HepG2 (cell line): Measurements from ENCODE around the gene CLASP2. TPM values are rescaled to one million over a fixed set of nuclear protein-coding genes. Genes with fewer than 3 reads are reported as not detected.

Source experiments
- ATAC-seq: fragments of 200-7000 bp; cut with Tn5 transposase; 3 replicates; pipeline ENCODE4 v1.9.1; 2020; ENCODE audit warnings: mild to moderate bottlenecking, moderate library complexity
- BruUV-seq: library from RNA; stranded (reverse); fragments of 400-500 nt; replicated peaks from 2 replicates; lab custom pipeline; 2021; lab: Mats Ljungman, UMichigan
- CTCF ChIA-PET: fragments of 300-600 bp; formaldehyde crosslinking; extraction: SDS; loops from one replicate; lab custom pipeline; 2021; ENCODE audit warnings: low total read pairs, inconsistent platforms, low intra/inter-chr PET ratio; lab: Yijun Ruan, JAX
- POLR2A ChIA-PET: fragments of 350-600 bp; sonication (Branson Sonifier 250); formaldehyde crosslinking; loops from one replicate; lab custom pipeline; 2020; ENCODE audit warnings: antibody characterized with exemption, inconsistent platforms; lab: Yijun Ruan, JAX
- DNase-seq: peaks from one replicate; pipeline ENCODE4 v3.0.0-alpha.2; 2015; ENCODE audit warnings: low spot score
- FAIRE-seq: peaks from 3 replicates; lab custom pipeline; 2011; peaks lifted over from hg19 to GRCh38; lab: Jason Lieb, UNC
- H2AFZ ChIP-seq: one replicate; pipeline ENCODE4 v1.6.1; 2011; ENCODE audit warnings: low read length, inconsistent platforms
- H3K27ac ChIP-seq: fragments of 300-600 bp; 3 replicates; pipeline ENCODE4 v1.8.0; 2011; ENCODE audit warnings: mixed run types, mild to moderate bottlenecking, mixed read lengths, low read length, inconsistent platforms; ENCODE audit not compliant: insufficient read depth; ENCODE audit errors: extremely low read length
- H3K27me3 ChIP-seq, 2 experiments: fragments of 200-600 bp in 1 of 2; 2 replicates in 1 of 2; 3 replicates in 1 of 2; pipeline versions ENCODE4 v1.6.0 to v1.8.0; 2011; ENCODE audit warnings: low read length in 2 of 2, mild to moderate bottlenecking in 2 of 2, moderate library complexity in 2 of 2, inconsistent platforms in 1 of 2; ENCODE audit not compliant: insufficient read depth in 2 of 2, control insufficient read depth in 1 of 2
- H3K36me3 ChIP-seq, 2 experiments: fragments of 200-600 bp in 1 of 2; replicated peaks in 1 of 2; 2 replicates in 1 of 2; 3 replicates in 1 of 2; pipeline versions ENCODE4 v1.5.1 to v1.8.0; 2011; ENCODE audit warnings: low read length in 2 of 2, inconsistent platforms in 1 of 2; ENCODE audit not compliant: insufficient read depth in 2 of 2, control insufficient read depth in 1 of 2
- H3K4me1 ChIP-seq: 2 replicates; pipeline ENCODE4 v1.5.1; 2012; ENCODE audit warnings: low read length, inconsistent platforms; ENCODE audit not compliant: insufficient read depth
- H3K4me2 ChIP-seq: 2 replicates; pipeline ENCODE4 v1.6.0; 2011; ENCODE audit warnings: low read depth, low read length, inconsistent platforms
- H3K4me3 ChIP-seq, 3 experiments: fragments of 200-600 bp in 1 of 3; sonication (generic), shearing (Covaris generic) in 1 of 3; replicated peaks in 1 of 3; 2 replicates each; pipeline ENCODE4 v1.5.1; 2011 to 2016; ENCODE audit warnings: low read length in 3 of 3, inconsistent platforms in 2 of 3, low read depth in 2 of 3, mild to moderate bottlenecking in 2 of 3, control low read depth in 1 of 3, mixed read lengths in 1 of 3; ENCODE audit not compliant: insufficient read depth in 1 of 3
- H3K79me2 ChIP-seq: one replicate; pipeline ENCODE4 v1.6.1; 2011; ENCODE audit warnings: low read length, inconsistent platforms; ENCODE audit not compliant: insufficient read depth
- H3K9ac ChIP-seq: 2 replicates; pipeline ENCODE4 v1.6.0; 2011; ENCODE audit warnings: mild to moderate bottlenecking, low read depth, low read length, inconsistent platforms; ENCODE audit not compliant: insufficient read depth
- H3K9me3 ChIP-seq: 2 replicates; pipeline ENCODE4 v1.5.1; 2012; ENCODE audit warnings: mild to moderate bottlenecking, low read length
- H4K20me1 ChIP-seq: 2 replicates; pipeline ENCODE4 v1.6.0; 2011; ENCODE audit warnings: inconsistent platforms, mild to moderate bottlenecking, low read length, moderate library complexity; ENCODE audit not compliant: insufficient read depth
- ASH2L ChIP-seq: fragments of 300-600, 200-600 bp; sonication (generic); IDR thresholded peaks from 2 replicates; pipeline ENCODE4 v1.7.0; 2017; ENCODE audit warnings: low read depth, mild to moderate bottlenecking, moderate library complexity, mixed read lengths, low read length; ENCODE audit not compliant: insufficient read length
- ESRRA ChIP-seq: sonication (generic); formaldehyde crosslinking; IDR thresholded peaks from 2 replicates; pipeline ENCODE4 v1.5.1; 2020; ENCODE audit warnings: mild to moderate bottlenecking, low read depth, missing genetic modification reagents
- HDAC2 ChIP-seq: sonication (generic); formaldehyde crosslinking; IDR thresholded peaks from 2 replicates; pipeline ENCODE4 v1.4.0; 2020; ENCODE audit warnings: missing genetic modification reagents
- MAFK ChIP-seq, 2 experiments: IDR thresholded peaks in 1 of 2; conservative IDR thresholded peaks in 1 of 2; 2 replicates each; pipeline ENCODE4 v1.6.1; 2011; ENCODE audit warnings: improper control_type of control experiment in 2 of 2, low read length in 2 of 2
- NFE2L2 ChIP-seq: fragments of 150-350 bp; IDR thresholded peaks from 2 replicates; pipeline ENCODE4 v1.6.1; 2014; ENCODE audit warnings: low read length
- RORA ChIP-seq: sonication (generic); formaldehyde crosslinking; IDR thresholded peaks from 2 replicates; pipeline ENCODE4 v1.5.0; 2020; ENCODE audit warnings: mild to moderate bottlenecking, missing genetic modification reagents, moderate library complexity
- SRSF9 ChIP-seq: fragments of 200-400 bp; formaldehyde crosslinking; IDR thresholded peaks from 2 replicates; pipeline ENCODE4 v1.6.1; 2018; ENCODE audit warnings: borderline replicate concordance, mild to moderate bottlenecking, low read depth, low read length; ENCODE audit not compliant: insufficient read depth, poor library complexity, severe bottlenecking
- XBP1 ChIP-seq: sonication (generic); formaldehyde crosslinking; IDR thresholded peaks from 2 replicates; pipeline ENCODE4 v1.5.0; 2020; ENCODE audit warnings: missing genetic modification reagents
- ZNF350 ChIP-seq: sonication (generic); formaldehyde crosslinking; IDR thresholded peaks from 2 replicates; pipeline ENCODE4 v1.4.0; 2020; ENCODE audit warnings: mild to moderate bottlenecking, low read depth, missing genetic modification reagents, borderline replicate concordance
- WGBS: methylation state at CpG from one replicate; pipeline ENCODE4 v1.1.6; 2017; ENCODE audit warnings: low lambda C conversion rate; 5-methylcytosine and 5-hydroxymethylcytosine counted together
- in situ Hi-C: cut with HindIII; loops from 2 replicates; pipeline ENCODE4 v1.10.0; 2017; ENCODE audit warnings: low pct_unique_long_range_greater_than_20kb; ENCODE audit not compliant: extremely low pct_ligation_motif_present
- intact Hi-C: fragments of 100-400 bp; cut with micrococcal nuclease; formaldehyde crosslinking; loops from one replicate; pipeline ENCODE4 v1.10.0; 2022; ENCODE audit not compliant: unreplicated experiment
- polyA plus RNA-seq, 8 experiments: library from polyadenylated mRNA; depleted of rRNA in 3 of 8; stranded (reverse) in 7 of 8; unstranded in 1 of 8; fragments of >200 nt; fragmentation: Illumina TruSeq in 4 of 8; extraction: Trizol in 4 of 8; gene quantifications; 2 replicates each; pipeline versions ENCODE4 v1.2.1 to v1.2.3, GENCODE V29; 2011 to 2016; ENCODE audit warnings: low read depth in 4 of 8, missing spikeins in 1 of 8, mixed read lengths in 1 of 8; ENCODE audit not compliant: insufficient read depth in 1 of 8
- total RNA-seq, 5 experiments: library from RNA; depleted of rRNA; stranded (reverse); fragments of >200 nt; fragmentation: Illumina TruSeq; extraction: Trizol; gene quantifications; 2 replicates each; pipeline ENCODE4 v1.2.3, GENCODE V29; 2016; ENCODE audit warnings: low read depth in 1 of 5
- TF ChIP-seq, protein P1 (sequence below): IDR thresholded peaks from 2 replicates; pipeline ENCODE4 v1.6.1; 2016; ENCODE audit warnings: low read depth, borderline replicate concordance
- TF ChIP-seq, protein P2 (sequence below): sonication (generic); formaldehyde crosslinking; conservative IDR thresholded peaks from 2 replicates; pipeline ENCODE4 v1.8.0; 2022; ENCODE audit warnings: mild to moderate bottlenecking, moderate library complexity, missing genetic modification reagents

The CLASP2 gene
- total and polyA plus RNA-seq, 2 of the 13 experiments (the other 11 are each of a cell fraction or from before 2014, with no cell fraction given), result 15.7 to 34.8 TPM

DNA sequence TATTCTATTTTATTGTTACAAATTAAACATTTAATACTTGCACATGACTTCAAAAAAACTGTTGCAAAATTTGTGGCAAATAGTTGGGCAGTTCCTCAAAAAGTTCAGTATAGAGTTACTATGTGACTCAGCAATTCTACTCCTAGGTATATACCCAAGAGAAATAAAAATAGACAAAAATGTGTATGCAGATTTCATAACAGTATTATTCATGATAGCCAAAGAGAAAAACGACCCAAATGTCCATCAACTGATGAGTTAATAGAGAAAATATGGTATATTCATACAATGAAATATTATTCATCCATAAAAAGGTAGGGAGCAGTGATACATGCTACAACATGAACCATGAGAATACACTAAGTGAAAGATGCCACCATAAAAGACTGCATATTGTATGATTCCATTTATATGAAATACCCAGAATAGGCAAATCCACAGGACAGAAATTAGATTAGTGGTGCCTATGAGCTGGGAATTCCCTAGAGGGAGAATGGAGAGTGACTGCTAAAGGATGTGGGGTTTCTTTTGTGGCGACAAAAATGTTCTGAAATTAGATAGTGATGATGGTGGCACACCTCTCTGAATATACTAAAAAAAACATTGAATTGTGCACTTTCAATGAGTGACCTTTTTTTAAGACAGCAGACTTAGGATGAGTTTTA lies 31.6 kb upstream of the CLASP2 start:
- ChIA-PET POLR2A (no interaction called here), CTCF (no interaction called here)
- DNase-seq, result no peak
- TF ChIP-seq NFE2L2 (peak; percentile 75; the same call in 1 of the 2 replicates), ZNF350 (CRISPR knock-in tag) (no peak), ASH2L (no peak), MAFK (conservative IDR thresholded peaks at IDR 0.05 in 1 of 2, IDR thresholded peaks at IDR 0.05 in 1 of 2; ENCODE audit: low read length in 2 of 2) (peak in 1 of 2 experiments; percentile 31; a peak in 2 of 4 replicates), XBP1 (CRISPR knock-in tag) (no peak), RORA (CRISPR knock-in tag) (no peak), ESRRA (CRISPR knock-in tag) (no peak)
- no peak overlapping the region for H3K4me3 ChIP-seq
- peaks cover 10% of the 10 kb centered on the region; the same call in 1 of the 2 replicates for H3K9me3 ChIP-seq
- no peaks in the 10 kb centered on the region for H3K79me2 ChIP-seq
- no peak overlapping the region for H3K27ac ChIP-seq
- no peaks in the 10 kb centered on the region for H4K20me1 ChIP-seq
- H3K9ac ChIP-seq, result no peak overlapping the region
- WGBS, result 46% methylated on average over 2 of the region's 2 CpGs
- in situ Hi-C loops (no loop called here), intact Hi-C loops (no loop called here)
- ATAC-seq, result no peak
- no peak overlapping the region for H3K4me2 ChIP-seq
- no peaks in the 10 kb centered on the region for H3K36me3 ChIP-seq
- BruUV-seq, result no TSS peak
- no peaks in the 10 kb centered on the region for H3K27me3 ChIP-seq
- FAIRE-seq, result no peak
- H3K4me1 ChIP-seq, result peaks cover 12% of the 10 kb centered on the region
- H2AFZ ChIP-seq, result no peak overlapping the region

DNA sequence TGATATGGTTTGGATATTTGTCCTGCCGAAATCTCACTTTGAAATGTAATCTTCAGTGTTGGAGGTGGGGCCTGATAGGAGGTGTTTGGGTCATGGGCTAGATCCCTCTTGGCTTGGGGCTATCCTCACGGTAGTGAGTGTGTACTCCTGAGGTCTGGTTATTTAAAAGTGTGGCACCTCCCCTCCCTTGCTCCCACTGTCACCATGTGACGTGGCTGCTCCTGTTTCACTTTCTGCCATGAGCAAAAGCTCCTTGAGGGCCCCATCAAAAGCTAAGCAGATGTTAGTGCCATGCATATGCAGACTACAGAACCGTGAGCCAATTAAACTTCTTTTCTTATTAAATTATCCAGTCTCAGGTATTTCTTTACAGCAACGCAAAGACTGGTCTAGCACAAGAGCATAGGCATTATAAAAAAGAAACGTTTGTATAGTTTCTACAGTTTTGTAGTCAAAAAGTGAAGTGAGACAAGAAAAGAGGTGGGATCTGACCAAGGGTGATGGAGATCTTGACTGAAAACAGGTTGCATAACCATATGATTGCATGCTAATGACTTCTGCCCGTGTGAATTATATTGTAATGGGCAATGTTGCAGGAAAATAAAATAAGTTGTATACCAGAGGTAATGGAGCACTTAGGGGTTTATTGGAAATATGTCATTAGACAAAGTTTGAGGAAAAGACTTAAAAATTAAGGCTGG lies 28.5 kb upstream of the CLASP2 start:
- CTCF ChIA-PET, result no interaction called here

More for the DNA sequence above, 28.5 kb upstream of the CLASP2 start:
- H3K4me2 ChIP-seq, result no peak overlapping the region
- POLR2A ChIA-PET, result no interaction called here
- H2AFZ ChIP-seq, result no peak overlapping the region
- H3K36me3 ChIP-seq, result no peaks in the 10 kb centered on the region
- H3K4me1 ChIP-seq, result peaks cover 12% of the 10 kb centered on the region
- H4K20me1 ChIP-seq, result no peaks in the 10 kb centered on the region
- no peak for TF ChIP-seq HDAC2 (CRISPR knock-in tag)
- TF ChIP-seq, protein P1, sequence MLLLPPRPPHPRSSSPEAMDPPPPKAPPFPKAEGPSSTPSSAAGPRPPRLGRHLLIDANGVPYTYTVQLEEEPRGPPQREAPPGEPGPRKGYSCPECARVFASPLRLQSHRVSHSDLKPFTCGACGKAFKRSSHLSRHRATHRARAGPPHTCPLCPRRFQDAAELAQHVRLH (CRISPR knock-in tag), result no peak
- TF ChIP-seq, protein P2, sequence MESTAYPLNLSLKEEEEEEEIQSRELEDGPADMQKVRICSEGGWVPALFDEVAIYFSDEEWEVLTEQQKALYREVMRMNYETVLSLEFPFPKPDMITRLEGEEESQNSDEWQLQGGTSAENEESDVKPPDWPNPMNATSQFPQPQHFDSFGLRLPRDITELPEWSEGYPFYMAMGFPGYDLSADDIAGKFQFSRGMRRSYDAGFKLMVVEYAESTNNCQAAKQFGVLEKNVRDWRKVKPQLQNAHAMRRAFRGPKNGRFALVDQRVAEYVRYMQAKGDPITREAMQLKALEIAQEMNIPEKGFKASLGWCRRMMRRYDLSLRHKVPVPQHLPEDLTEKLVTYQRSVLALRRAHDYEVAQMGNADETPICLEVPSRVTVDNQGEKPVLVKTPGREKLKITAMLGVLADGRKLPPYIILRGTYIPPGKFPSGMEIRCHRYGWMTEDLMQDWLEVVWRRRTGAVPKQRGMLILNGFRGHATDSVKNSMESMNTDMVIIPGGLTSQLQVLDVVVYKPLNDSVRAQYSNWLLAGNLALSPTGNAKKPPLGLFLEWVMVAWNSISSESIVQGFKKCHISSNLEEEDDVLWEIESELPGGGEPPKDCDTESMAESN, result no peak
- no peak for TF ChIP-seq SRSF9
- 33% methylated on average over 7 of the region's 7 CpGs for WGBS
- FAIRE-seq (no peak), DNase-seq (no peak), ATAC-seq (no peak)
- H3K9ac ChIP-seq, result no peak overlapping the region
- in situ Hi-C loops (no loop called here), intact Hi-C loops (no loop called here)
- no peaks in the 10 kb centered on the region for H3K79me2 ChIP-seq
- no peaks in the 10 kb centered on the region for H3K9me3 ChIP-seq
- no peaks in the 10 kb centered on the region for H3K27me3 ChIP-seq
- H3K27ac ChIP-seq, result no peak overlapping the region
- BruUV-seq, result no TSS peak
- H3K4me3 ChIP-seq, result no peak overlapping the region
